Measurements from ENCODE around the gene LDB2.

The LDB2 gene

GRCh38 chr4:16715482-16715881 lies 183.0 kb downstream of the LDB2 start:
- H3K27ac ChIP-seq: no peak overlapping the region
- TF ChIP-seq ZFX (IDR thresholded peaks at IDR 0.05; ENCODE audit: borderline replicate concordance): no peak
- TF ChIP-seq, protein P1, sequence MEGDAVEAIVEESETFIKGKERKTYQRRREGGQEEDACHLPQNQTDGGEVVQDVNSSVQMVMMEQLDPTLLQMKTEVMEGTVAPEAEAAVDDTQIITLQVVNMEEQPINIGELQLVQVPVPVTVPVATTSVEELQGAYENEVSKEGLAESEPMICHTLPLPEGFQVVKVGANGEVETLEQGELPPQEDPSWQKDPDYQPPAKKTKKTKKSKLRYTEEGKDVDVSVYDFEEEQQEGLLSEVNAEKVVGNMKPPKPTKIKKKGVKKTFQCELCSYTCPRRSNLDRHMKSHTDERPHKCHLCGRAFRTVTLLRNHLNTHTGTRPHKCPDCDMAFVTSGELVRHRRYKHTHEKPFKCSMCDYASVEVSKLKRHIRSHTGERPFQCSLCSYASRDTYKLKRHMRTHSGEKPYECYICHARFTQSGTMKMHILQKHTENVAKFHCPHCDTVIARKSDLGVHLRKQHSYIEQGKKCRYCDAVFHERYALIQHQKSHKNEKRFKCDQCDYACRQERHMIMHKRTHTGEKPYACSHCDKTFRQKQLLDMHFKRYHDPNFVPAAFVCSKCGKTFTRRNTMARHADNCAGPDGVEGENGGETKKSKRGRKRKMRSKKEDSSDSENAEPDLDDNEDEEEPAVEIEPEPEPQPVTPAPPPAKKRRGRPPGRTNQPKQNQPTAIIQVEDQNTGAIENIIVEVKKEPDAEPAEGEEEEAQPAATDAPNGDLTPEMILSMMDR (IDR thresholded peaks at IDR 0.05): no peak

- no peak for TF ChIP-seq ZFX (IDR thresholded peaks at IDR 0.05; ENCODE audit: borderline replicate concordance)
- TF ChIP-seq, protein P1 (IDR thresholded peaks at IDR 0.05): no peak
- no peak overlapping the region for H3K27ac ChIP-seq
These were observed 184.3 kb downstream of the LDB2 start for GRCh38 chr4:16714191-16714590.

DNA sequence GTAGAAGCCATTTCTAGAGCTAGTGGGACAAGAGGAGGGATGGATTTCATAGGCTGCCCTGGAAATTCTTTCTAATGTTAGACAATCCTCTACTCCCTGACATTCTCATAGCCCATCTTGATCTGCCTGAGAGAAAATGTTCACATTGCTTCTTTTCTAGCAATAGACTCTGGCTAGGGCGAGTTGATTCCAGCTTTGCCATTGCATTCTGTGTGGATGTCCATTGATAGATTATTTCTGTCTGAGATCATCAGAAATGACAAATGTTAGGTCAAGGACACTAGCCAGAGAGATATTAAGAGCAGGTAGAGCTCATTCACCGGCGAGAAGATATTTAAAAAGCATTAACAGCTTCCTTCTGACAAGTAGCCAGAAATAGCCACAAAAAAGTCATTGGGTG lies 184.7 kb downstream of the LDB2 start:
- TF ChIP-seq, protein P1 (IDR thresholded peaks at IDR 0.05): no peak
- no peak for TF ChIP-seq ZFX (IDR thresholded peaks at IDR 0.05; ENCODE audit: borderline replicate concordance)
- H3K27ac ChIP-seq: no peak overlapping the region

DNA sequence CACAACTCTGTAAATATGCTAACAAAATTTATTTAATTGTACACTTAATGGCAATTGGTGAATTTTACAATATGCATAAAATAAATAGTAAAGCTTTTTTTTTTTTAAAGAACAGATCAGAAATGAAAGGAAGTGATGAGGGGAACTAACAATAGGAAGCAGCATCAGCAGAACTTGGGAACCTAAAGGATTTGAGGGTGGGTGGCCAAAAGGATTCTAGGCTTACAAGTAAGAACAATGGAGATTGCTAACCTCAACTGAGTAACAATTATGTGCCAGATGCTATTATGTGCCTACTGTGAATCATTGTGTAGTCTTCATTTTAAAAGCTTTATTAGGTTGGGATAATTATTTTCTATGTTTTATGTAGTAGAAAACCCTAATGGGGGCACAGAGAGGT lies 185.2 kb downstream of the LDB2 start:
- no peak overlapping the region for H3K27ac ChIP-seq
- TF ChIP-seq ZFX (IDR thresholded peaks at IDR 0.05; ENCODE audit: borderline replicate concordance): no peak
- TF ChIP-seq, protein P1 (IDR thresholded peaks at IDR 0.05): no peak

DNA sequence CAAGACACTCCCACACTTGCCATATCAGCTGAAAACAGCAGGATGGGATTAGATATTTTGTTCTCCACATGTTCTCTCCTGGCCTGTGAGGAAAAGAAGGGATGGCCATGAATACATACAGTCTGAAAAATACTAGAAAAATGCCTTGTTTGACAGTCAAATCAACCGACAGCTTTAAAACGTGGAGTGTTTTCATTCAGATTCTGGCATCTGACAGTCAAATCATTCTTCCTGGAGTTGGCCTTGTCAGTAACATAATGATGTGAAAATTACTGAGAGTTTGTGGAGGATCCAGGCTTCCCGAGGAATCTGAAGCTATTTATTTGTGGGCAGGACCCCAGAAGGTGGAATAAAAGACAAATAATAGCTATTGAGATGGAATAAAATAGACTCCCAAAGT lies 188.2 kb downstream of the LDB2 start:
- no peak overlapping the region for H3K27ac ChIP-seq
- no peak for TF ChIP-seq ZFX (IDR thresholded peaks at IDR 0.05; ENCODE audit: borderline replicate concordance)
- TF ChIP-seq, protein P1 (IDR thresholded peaks at IDR 0.05): no peak

- TF ChIP-seq ZFX (IDR thresholded peaks at IDR 0.05; ENCODE audit: borderline replicate concordance): no peak
- TF ChIP-seq, protein P1 (IDR thresholded peaks at IDR 0.05): no peak
- H3K27ac ChIP-seq: no peak overlapping the region
These were observed 190.6 kb downstream of the LDB2 start for GRCh38 chr4:16707874-16708273.

DNA sequence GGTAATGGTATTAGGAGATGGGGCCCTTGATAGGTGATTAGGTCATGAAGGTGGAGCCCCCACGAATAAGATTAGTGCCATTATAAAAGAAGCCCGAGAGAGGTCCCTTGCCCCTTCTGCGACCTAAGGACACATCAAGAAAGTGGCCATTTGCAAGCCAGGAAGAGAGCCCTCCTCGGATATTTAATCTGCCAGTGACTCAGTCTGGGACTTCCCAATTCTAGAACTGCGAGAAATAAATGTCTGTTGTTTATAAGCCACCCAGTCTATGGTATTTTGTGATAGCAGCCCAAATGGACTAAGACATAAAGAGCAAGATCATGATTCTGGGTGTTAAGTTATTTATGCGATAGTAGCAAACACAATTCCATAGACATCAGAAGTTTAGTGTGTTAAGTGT lies 192.2 kb downstream of the LDB2 start:
- H3K27ac ChIP-seq: no peak overlapping the region
- TF ChIP-seq, protein P1 (IDR thresholded peaks at IDR 0.05): no peak
- no peak for TF ChIP-seq ZFX (IDR thresholded peaks at IDR 0.05; ENCODE audit: borderline replicate concordance)
